HG02884 (cell line): Measurements from ENCODE around the gene SRP54.
"Not testable (repeated sequence)": the region's sequence is repeated elsewhere in the genome, so short reads cannot be mapped to it uniquely, and the experiment has no call there.

ENCODE experiments used
- ATAC-seq: cut with Tn5 transposase; IDR thresholded peaks from one replicate; pipeline ENCODE4 v1.9.1; 2021; ENCODE audit warnings: mild to moderate bottlenecking, moderate library complexity; ENCODE audit not compliant: unreplicated experiment

SRP54 gene

DNA sequence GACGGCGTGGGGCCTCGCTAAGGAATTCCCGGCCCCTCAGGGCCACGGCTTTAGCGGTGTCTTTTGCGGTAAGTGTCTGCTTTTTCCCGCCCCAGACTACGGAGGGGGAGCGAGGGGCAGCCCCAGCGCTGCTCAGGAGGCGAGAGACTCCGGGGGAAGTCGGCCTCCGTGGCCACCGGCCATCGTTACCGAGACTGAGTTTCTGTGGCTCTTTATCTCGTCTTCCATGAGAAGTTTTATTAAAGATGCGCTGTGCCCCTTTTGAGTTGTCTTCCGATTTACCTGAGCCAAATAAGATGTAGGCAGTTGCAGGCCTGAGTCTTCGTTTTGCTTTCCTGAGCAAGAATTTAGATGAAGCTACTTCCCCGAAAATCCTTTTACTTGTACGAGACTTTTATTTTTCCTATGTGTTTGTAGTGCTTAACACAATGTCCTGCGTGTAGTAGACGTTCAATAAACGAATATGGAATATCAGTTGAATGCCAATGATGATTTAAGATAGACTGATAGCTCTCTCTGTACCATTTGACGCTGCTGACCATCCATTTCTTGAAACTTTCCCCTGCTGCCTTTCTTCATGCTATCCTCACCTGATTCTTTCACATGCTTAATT, 462 bp downstream of the SRP54 start:
- peak; percentile 16 for ATAC-seq

- ATAC-seq = no peak
Observed at GRCh38 chr14:34983786-34984185, 994 bp downstream of the SRP54 start.

- ATAC-seq = no peak
Observed at GRCh38 chr14:34985740-34986139, 2.9 kb downstream of the SRP54 start.

DNA sequence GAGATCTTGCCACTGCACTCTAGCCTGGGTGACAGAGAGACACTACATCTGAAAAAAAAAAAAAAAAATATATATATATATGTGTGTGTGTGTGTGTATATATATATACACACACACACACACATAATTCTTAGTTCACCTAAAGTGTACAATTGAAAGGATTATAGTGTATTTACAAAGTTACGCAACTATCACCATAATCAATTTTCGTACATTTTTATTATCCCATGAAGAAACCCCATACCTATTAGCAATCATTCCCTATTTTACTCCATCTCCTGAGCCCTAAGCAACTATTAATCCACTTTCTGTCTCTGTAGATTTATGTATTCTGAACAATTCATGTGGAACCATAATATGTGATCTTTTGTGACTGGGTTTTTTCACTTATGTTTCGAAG, 4.4 kb downstream of the SRP54 start:
- no peak for ATAC-seq

- ATAC-seq = no peak
Observed at GRCh38 chr14:34989762-34990161, 7.0 kb downstream of the SRP54 start.

DNA sequence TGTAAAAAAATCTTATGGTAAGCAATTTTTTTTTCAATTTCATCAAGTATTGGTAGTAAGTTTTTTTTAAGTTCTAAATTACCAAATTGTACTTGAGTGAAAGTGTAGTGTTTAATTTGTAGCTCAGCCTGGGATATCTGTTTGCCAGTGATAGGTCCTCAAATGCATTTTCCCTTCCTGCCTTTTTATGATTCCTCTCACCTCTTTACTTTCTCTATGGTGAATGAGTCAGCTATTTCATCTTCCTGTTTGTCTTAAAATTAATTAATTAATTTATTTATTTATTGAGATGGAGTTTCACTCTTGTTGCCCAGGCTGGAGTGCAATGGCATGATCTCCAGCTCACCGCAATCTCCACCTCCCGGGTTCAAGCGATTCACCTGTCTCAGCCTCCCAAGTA, 10.6 kb downstream of the SRP54 start:
- ATAC-seq = no peak

DNA sequence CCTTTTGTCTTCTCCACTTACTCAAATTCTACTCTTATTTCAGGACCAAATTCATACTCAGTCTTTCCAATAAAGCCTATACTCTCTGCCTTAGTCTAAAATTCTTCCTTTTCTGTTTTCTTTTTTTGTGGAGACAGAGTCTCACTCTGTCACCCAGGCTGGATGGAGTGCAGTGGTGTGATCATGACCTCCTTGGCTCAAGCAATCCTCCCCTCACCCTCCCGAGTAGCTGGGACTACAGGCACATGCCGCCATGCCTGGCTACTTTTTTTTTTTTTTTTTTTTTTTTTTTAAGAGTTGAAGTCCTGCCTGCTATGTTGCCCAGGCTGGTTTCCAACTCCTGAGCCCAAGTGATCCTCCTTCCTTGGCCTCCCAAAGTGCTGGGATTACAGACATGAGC, 11.9 kb downstream of the SRP54 start:
- no peak for ATAC-seq

GRCh38 chr14:34997762-34998161, 15.0 kb downstream of the SRP54 start:
- no peak for ATAC-seq

DNA sequence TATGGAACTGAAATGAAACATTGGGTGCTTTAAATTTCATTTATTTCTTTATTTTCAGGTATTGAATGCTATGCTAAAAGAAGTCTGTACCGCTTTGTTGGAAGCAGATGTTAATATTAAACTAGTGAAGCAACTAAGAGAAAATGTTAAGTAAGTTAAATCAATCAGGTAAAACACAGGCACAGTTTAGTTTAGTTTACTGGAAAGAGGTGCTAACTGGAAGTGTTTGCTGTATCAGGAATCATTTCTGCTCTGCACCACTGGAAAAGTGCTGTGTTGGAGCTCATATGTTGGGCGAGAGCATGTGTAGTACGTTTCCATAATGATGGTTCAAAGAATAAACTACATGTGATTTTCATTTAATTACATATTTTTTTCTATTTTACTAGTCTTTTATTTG, 16.7 kb downstream of the SRP54 start:
- ATAC-seq = no peak

DNA sequence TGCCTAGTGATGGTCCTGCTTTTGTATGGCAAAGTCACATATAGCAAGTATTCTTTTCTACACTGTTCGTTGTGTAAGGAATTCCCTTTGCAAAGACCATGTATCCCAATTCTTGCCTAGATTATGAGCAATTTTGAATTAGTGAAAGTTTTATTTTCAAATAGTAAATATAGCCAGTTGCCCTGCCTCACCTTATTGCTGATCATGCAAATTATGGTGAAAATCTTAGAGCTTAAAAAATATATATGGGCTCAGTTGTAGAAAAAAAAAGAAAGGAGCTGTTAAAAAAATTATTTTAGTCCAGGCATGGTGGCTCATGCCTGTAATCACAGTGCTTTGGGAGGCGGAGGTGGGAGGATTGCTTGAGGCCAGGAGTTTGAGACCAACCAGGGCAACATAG, 18.8 kb downstream of the SRP54 start:
- ATAC-seq = no peak

DNA sequence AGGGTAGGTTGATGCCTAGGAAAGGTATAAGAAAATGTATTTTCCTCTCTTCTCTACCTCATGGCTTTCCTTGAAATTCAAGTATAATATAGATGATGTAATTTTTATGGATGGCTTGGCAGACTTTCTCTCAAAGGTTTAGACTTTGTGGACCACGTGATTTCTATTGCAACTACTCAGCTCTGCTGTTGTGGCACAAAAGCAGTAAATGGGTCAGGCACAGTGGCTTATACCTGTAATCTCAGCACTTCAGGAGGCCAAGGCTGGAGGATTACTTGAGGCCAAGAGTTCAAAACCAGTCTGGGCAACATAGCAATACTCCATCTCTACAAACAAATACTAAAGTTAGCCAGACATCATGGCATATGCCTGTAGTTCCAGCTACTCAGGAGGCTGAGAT, 22.0 kb downstream of the SRP54 start:
- no peak for ATAC-seq

- no peak for ATAC-seq
Observed at GRCh38 chr14:35016568-35016967, 33.8 kb downstream of the SRP54 start.

DNA sequence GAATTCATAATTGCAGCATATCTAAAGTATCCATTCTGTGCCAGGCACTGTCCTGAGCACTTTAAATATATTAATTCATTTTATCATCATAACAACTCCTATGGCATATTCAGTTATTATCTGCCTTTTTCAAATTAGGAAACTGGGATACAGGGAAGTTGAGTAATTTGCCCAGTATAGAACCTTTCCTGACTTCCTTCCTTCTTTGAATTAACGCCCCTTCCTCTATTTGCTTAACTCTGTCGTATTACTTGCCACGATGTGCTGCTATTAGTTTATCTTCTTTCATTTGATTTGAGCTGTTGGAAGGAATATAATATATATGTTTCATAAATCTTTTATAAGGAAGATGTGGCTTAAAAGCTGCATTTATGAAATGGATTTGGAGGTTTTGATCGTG, 37.9 kb downstream of the SRP54 start:
- no peak for ATAC-seq

GRCh38 chr14:35028435-35028834, 45.6 kb downstream of the SRP54 start:
- ATAC-seq = no peak

DNA sequence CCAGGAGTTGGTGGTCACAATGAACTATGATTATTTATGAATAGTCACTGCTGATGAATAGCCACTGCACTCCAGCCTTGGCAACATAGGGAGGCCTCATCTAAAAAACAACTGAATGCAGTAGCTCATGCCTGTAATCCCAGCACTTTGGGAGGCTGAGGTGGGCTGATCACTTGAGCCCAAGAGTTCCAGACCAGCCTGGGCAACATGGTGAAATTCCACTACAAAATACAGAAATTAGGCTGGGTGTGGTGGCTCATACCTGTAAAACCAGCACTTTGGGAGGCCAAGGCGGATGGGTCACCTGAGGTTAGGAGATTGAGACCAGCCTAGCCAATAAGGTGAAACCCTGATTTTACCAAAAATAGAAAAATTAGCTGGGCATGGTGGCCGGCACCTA, 49.8 kb downstream of the SRP54 start:
- ATAC-seq = no peak

GRCh38 chr14:35034440-35034833, 51.6 kb downstream of the SRP54 start:
- no peak for ATAC-seq

DNA sequence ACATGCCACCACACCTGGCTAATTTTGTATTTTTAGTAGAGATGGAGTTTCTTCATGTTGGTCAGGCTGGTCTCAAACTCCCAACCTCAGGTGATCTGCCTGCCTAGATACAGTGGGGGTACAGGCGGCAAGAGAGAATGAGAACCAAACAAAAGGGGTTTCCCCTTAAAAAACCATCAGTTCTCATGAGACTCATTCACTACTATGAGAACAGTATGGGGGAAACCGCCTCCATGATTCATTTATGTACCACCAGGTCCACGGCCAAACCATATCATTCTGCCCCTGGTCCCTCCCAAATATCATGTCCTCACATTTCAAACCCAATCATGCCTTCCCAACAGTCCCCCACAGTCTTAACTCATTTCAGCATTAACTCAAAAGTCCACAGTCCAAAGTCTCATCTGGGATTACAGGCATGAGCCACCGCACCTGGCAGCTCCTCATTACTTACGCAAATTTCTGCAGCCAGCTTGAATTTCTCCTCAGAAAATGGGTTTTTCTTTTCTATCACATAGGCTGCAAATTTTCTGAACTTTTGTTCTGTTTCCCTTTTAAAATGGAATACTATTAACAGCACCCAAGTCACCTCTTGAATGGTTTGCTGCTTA, 52.3 kb downstream of the SRP54 start:
- not testable (repeated sequence) for ATAC-seq

DNA sequence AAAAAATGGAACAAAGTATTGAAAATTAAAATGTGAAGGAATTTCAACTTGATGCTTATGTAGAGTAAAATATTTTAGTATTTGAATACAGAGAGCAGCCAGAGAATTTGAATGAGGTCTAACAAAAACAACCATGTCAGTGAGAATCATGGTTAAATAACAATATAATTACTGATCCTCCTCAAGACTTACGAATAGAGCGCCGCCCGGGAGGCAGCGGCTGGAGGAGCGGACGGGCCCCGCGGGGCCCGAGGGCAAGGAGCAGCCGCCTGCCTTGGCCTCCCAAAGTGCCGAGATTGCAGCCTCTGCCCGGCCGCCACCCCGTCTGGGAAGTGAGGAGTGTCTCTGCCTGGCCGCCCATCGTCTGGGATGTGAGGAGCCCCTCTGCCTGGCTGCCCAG, 55.5 kb downstream of the SRP54 start:
- not testable (repeated sequence) for ATAC-seq

DNA sequence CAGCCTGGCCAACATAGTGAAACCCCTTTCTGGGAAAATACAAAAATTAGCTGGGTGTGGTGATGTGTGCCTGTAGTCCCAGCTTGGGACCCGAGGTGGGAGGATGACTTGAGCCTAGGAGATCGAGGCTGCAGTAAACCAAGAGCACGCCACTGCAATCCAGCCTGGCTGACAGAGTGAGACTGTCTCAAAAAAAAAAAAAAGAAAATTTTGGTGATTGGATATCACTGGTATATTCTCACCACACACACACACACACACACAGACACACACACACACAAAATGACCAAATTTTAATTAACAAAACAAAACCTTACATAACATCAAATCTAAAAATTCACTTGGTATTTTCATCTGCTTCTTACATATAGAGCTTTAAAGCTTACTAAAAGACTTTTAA, 59.8 kb downstream of the SRP54 start:
- no peak for ATAC-seq

GRCh38 chr14:35043046-35043445, 60.3 kb downstream of the SRP54 start:
- no peak for ATAC-seq

- no peak for ATAC-seq
Observed at GRCh38 chr14:35044939-35045797, 62.4 kb downstream of the SRP54 start.

DNA sequence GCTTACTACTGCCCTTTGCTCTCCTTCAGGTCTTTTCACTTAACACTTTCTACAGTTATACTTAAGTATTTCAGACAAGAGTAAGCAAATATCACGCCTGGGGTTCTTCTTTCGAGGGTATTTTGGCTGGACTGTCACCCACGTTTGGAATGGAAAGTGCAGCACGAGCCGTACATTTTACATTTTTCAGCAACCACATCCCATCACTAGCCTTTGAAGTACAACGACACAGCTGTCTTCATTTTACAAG, 62.9 kb downstream of the SRP54 start:
- no peak for ATAC-seq
